Gastrocnemius medialis (tissue), 4 donors: ENCODE results near the gene DMTF1.

Source experiments
- CTCF ChIP-seq, 5 experiments: fragments of 450-650 bp in 3 of 5; fragments of 200-600 bp in 2 of 5; sonication (generic) in 2 of 5; IDR thresholded peaks in 4 of 5; conservative IDR thresholded peaks in 1 of 5; 1 replicate in 4 of 5; 2 replicates in 1 of 5; pipeline ENCODE4 v1.5.1; 2016 to 2019; ENCODE audit warnings: antibody characterized with exemption in 5 of 5, mild to moderate bottlenecking in 3 of 5, moderate library complexity in 3 of 5
- POLR2A ChIP-seq, 2 donors: fragments of 450-650 bp; IDR thresholded peaks; one replicate each; pipeline ENCODE4 v1.6.1; 2017; ENCODE audit warnings: antibody characterized with exemption in 2 of 2, mild to moderate bottlenecking in 2 of 2, moderate library complexity in 2 of 2

- TF ChIP-seq CTCF (IDR thresholded peaks at IDR 0.05 in 4 of 5, conservative IDR thresholded peaks at IDR 0.05 in 1 of 5) (no peak), POLR2A (IDR thresholded peaks at IDR 0.05) (no peak)
These were observed 58.3 kb downstream of the DMTF1 start for GRCh38 chr7:87210506-87210905.
